GM19463 (cell line): ENCODE results near the gene PDGFD.

Experiments
- ATAC-seq: cut with Tn5 transposase; IDR thresholded peaks from one replicate; pipeline ENCODE4 v1.9.1; 2021; ENCODE audit warnings: mild to moderate bottlenecking, moderate library complexity; ENCODE audit not compliant: unreplicated experiment

Gene PDGFD

GRCh38 chr11:104095791-104096190, 68.2 kb downstream of the PDGFD start:
- no peak for ATAC-seq

- ATAC-seq, result no peak
Measured at GRCh38 chr11:104094576-104094975, 69.4 kb downstream of the PDGFD start.

DNA sequence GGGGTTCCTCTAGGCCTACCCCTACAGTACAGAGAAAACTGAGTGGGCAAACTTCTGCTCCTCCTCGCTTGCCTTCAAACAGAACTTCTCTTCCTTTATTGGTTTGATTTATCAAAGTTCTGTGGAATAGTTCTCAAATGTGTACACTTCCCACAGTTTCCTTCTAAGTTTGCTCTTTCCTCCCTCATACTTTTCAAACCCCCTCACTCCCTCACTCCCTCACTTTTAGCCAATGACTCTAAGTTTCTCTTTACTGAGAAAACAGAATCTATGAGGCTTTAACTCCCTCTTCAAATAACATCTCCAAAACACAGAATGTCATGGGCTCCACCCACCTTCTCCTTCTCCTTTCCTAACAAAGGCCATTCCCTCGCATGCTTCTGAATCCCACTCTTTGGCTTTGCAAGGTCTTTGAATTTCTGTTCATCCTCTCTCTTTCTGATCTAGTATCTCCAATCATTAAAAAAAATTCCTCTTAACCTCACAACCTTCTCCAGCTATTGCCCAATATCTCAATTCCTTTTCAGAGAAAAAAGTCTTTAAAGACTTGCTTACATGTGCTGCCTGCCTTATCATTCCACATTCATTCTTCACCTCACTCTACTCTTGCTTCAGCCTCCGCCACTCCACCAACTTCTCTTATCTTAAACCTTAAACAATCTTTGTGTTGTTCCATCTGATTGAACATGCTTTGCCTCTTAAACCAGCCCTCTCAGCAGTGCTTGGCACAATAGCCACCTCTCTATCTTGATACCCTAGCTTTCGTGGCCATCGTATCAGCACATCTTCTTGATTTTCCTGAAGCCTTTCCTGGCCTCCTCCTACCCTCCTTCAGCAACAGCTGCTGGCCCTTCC, 70.3 kb downstream of the PDGFD start:
- no peak for ATAC-seq

DNA sequence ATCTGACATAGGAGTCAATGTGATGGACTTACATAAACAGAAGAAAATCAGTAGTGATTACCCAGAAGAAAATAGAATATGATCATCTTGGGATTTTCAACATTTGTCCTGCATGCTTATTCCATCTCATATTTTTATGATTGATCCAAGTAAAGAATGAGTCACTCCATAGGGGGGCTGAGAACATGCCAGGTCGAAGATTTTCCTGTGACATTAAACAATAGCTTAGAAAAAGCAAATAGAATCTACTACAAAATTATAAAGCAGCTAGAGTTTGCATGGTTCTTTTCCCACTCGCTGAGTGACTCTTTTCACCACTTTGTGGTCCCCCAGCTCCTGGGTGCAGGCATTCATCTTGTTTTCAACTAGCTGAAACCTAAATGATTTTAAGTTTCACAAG, 71.2 kb downstream of the PDGFD start:
- ATAC-seq, result no peak

DNA sequence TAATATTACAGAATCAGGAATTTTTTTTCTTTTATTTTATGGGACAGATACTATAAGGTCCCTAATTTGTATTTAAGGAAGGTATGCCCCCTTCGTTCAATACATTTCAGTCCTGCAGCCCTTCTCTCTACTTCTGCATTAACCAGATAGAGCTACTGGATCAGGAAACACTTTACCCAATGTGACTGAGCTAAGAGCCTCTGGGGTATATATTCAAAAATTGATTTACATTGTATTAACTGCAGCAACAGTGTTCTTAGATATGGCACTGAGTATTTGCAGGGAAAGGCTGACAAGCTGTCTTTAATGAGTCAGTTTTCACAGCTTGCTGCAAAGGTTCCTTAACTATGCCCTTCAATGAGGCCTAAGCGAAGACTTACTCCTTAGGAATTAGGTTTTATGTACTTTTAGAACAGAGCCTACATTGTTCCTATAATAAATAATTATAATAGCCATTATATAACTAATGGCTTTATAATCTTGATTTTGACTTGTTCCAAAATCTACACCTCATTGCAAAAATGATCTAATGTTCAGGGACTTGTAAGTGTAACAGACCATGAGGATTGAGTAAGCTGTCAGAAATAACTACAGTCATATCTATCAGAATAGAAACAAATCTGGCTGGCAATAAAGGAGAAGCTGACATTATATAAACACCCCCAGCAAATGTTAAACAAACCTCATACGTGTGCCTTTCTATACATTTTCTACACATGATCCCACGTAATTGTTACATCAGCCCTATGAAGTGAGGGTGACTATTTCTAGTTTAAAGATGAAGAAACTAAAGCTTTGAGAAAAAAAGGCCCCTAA, 72.5 kb downstream of the PDGFD start:
- no peak for ATAC-seq

DNA sequence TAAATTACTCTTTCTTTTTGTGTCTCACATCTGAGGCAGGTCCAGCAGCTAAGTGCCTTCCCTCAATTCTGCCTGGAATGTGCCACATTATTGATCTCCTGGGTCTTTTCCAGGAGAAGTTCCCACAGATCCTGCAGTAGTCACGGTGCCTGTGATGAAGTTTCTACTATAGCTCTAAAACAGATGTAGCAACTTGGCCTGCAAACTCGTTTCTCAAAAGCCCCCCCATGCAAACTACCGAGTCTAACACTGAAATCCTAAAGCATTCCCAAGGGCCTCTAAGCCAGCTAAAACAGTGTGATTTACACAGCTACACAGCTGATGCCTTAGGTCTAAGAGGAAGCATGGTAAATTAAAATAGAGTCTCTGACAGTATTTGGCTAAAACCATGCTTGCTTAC, 73.2 kb downstream of the PDGFD start:
- no peak for ATAC-seq

DNA sequence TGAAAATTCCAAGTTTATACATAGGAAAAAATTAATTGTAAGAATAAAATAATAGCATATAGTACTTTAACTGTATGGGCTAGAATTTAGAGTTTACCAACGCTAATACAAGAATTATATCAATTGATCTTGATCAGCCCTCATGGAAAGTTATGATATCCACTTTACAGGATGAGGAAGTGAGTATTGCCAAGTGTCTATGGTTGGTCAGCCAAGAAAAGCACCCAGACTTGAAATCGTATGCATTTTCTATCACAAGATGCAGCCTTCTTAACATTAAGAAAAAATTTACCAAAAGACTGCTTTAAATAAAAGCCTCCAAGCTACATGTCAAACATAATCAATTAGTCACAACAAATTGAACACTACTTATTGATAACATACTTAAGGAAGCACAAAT, 74.5 kb downstream of the PDGFD start:
- ATAC-seq, result no peak

DNA sequence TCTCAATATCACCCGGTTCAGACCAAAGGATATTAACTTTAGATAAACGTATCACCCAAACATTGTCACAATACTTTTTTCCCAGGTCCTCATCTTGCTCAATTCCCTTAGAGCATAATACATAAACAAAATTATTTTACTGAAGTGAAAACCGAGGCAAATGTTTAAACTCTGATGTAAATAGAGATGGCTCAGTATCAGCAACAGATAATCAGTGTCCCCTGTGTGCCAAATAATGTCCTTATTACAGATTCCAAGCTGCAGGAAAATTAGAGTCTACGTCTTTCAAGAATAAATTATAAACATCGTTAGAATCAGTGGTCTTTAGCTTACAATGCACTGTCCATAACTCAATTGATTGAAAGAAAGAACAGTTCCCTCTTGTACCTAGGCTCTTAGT, 77.3 kb downstream of the PDGFD start:
- ATAC-seq, result no peak

- ATAC-seq, result no peak
Measured at GRCh38 chr11:104078995-104079394, 85.0 kb downstream of the PDGFD start.

DNA sequence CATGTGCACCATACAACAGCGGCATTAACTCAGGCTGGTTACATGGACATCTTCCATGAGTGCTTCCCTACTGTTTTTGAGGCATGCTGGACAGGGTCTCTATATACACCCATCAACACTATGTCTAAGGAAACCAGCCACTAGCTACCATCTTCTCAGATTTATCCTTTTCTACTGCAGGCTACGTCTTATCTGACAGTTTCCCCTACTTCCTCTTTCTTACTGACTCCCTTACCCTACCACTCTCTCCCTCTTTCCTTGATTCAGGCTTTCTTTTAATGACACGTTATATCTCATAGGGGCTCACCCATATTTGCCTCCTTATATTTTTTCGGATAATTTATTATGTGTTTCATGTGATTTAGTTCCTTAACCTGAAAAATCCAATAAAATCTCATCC, 85.7 kb downstream of the PDGFD start:
- no peak for ATAC-seq

- ATAC-seq, result no peak
Measured at GRCh38 chr11:104076455-104076854, 87.5 kb downstream of the PDGFD start.

- ATAC-seq, result no peak
Measured at GRCh38 chr11:104075706-104076105, 88.2 kb downstream of the PDGFD start.

DNA sequence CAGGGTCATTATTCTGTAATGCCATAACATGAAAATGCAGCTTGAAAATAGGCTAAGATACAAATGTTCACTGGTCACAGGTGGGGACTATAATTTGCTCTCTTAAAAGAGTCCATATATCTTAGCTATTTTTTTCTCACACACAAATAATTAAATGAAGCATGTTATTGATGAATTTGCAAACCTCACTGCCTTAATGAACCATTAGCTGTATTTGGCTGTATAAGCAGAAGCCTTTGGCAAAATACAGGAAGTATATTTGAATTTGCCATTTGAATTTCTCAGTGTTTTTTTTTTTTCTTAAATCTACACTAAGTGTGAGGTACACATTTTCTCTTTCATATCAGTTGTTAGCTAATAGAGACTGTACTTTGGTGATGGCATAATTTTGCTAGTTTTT, 88.9 kb downstream of the PDGFD start:
- ATAC-seq, result no peak

DNA sequence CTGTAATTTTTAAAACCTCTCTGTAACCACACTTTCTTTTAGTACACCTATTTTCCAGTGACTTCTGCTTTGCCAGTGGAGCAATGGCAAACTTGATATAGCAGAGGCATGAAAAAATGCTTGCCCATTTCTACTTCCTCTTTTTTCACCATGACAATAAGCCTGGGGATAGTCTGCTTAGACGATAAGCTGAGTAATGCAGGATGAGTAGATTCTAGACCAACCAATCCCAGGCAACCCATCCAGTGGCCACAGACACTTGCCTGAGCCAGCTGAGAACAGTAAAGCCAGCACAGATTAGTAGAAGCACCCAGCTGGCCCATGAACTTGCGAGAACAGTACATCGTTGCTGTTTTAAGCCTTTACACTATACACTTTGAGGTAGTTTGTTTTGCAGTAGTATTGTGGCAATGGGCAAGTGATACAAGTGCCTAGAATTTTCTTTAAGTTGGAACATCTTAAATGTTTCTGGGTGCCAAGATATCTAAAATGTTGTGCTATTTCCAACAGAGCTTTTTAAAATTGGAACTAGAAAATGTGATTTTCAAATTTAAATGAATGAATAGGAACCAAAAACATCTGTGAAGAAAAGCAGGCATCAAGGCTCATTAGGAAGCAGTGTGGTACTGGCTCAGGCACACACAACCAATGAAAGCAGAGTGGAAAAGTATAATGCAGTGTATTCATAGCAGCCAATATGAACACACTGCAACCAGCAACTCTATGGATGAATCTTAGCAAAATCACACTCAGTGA, 89.8 kb downstream of the PDGFD start:
- ATAC-seq, result peak; percentile 95

- no peak for ATAC-seq
Measured at GRCh38 chr11:104067534-104067933, 96.4 kb downstream of the PDGFD start.

- no peak for ATAC-seq
Measured at GRCh38 chr11:104064034-104064630, 99.8 kb downstream of the PDGFD start.

- no peak for ATAC-seq
Measured at GRCh38 chr11:104061853-104062521, 102.0 kb downstream of the PDGFD start.

DNA sequence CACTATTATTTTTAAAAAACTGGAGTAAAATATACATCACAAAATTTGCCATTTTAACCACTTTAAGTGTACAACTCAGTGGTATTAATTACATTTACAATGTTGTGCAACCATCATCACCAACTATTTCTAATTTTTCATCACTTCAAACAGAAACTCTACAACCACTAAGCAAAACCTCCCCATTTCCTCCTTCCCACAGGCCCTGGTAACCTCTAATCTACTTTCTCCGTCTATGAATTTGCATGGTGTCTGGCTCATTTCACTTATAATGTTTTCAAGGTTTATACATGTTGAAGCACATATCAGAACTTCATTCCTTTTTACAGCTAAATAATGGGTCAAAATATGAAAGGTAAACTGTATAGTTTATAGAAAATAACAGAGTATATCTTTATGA, 103.1 kb downstream of the PDGFD start:
- peak; percentile 90 for ATAC-seq

GRCh38 chr11:104060004-104060794, 103.7 kb downstream of the PDGFD start:
- ATAC-seq, result no peak

- ATAC-seq, result no peak
Measured at GRCh38 chr11:104058680-104059079, 105.3 kb downstream of the PDGFD start.
